Measurements from ENCODE around the gene ARID4A. TPM values are rescaled to one million over a fixed set of nuclear protein-coding genes. Genes with fewer than 3 reads are reported as not detected.

The ARID4A gene
- total RNA-seq, 6 experiments from 2014 or later: 10.5 to 13.4 (median 12.3) TPM

DNA sequence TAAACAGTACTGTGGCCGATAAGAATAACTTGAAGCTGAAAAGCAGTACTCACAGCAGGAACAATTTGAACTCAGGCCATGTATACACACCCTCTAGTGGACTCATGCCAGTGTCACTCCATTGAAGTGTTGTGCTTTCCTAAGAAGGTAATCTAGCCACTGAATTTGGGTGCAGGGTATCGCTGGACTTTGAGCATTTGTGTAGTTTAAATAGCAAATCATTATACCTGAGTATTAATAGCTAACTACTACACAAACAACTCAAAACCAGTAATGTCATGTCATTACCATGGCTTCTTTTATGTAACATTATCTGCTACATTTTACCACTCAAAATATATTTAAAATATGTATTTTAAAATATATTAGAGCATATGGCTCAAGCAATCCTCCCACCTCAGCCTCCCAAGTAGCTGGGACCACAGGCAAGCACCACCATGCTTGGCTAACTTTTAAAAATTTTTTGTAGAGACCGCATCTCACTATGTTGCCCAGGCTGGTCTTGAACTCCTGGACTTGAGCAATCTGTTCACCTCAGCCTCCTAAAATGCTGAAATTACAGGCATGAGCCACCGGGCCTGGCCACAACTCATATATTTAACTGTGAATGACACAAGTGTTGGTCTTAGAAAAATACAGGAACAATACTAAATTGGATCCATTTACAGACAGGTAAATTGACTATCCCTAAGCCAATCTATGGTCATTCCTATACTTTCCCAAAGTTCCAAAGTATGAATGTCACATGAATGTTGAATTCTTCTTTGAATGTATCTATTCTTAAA is 25.6 kb upstream of the ARID4A start:
- Mint-ChIP-seq H3K36me3 (ENCODE audit: low read depth) (peaks cover 19% of the 10 kb centered on the region), H3K4me3 (no peak overlapping the region), H3K9me3 (no peaks in the 10 kb centered on the region), H3K27me3 (ENCODE audit: insufficient read depth) (peaks cover 3% of the 10 kb centered on the region; the same call in 1 of the 2 replicates), H3K4me1 (ENCODE audit: low read depth) (peaks cover 37% of the 10 kb centered on the region), H3K27ac (peak overlapping the region; percentile 46; the same call in 1 of the 2 replicates)
- TF ChIP-seq, protein P1, sequence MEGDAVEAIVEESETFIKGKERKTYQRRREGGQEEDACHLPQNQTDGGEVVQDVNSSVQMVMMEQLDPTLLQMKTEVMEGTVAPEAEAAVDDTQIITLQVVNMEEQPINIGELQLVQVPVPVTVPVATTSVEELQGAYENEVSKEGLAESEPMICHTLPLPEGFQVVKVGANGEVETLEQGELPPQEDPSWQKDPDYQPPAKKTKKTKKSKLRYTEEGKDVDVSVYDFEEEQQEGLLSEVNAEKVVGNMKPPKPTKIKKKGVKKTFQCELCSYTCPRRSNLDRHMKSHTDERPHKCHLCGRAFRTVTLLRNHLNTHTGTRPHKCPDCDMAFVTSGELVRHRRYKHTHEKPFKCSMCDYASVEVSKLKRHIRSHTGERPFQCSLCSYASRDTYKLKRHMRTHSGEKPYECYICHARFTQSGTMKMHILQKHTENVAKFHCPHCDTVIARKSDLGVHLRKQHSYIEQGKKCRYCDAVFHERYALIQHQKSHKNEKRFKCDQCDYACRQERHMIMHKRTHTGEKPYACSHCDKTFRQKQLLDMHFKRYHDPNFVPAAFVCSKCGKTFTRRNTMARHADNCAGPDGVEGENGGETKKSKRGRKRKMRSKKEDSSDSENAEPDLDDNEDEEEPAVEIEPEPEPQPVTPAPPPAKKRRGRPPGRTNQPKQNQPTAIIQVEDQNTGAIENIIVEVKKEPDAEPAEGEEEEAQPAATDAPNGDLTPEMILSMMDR (IDR thresholded peaks at IDR 0.05): peak; percentile 53
- DNase-seq: peak; percentile 37

GRCh38 chr14:58274881-58275280 is 23.5 kb upstream of the ARID4A start:
- no peak overlapping the region for H3K4me3 Mint-ChIP-seq
- no peaks in the 10 kb centered on the region for H3K9me3 Mint-ChIP-seq
- TF ChIP-seq, protein P1 (IDR thresholded peaks at IDR 0.05): no peak
- peaks cover 42% of the 10 kb centered on the region for H3K4me1 Mint-ChIP-seq (ENCODE audit: low read depth)
- H3K36me3 Mint-ChIP-seq (ENCODE audit: low read depth): peaks cover 25% of the 10 kb centered on the region
- peak overlapping the region; percentile 54; the same call in 1 of the 2 replicates for H3K27ac Mint-ChIP-seq
- no peak for DNase-seq
- H3K27me3 Mint-ChIP-seq (ENCODE audit: insufficient read depth): peaks cover 3% of the 10 kb centered on the region; the same call in 1 of the 2 replicates

- DNase-seq: no peak
- Mint-ChIP-seq H3K4me3 (no peak overlapping the region), H3K27ac (peak overlapping the region; percentile 6), H3K4me1 (ENCODE audit: low read depth) (peaks cover 39% of the 10 kb centered on the region), H3K9me3 (no peaks in the 10 kb centered on the region), H3K36me3 (ENCODE audit: low read depth) (peaks cover 17% of the 10 kb centered on the region), H3K27me3 (ENCODE audit: insufficient read depth) (peaks cover 3% of the 10 kb centered on the region; the same call in 1 of the 2 replicates)
- TF ChIP-seq, protein P1 (IDR thresholded peaks at IDR 0.05): no peak
Measured at GRCh38 chr14:58275527-58276190, 22.7 kb upstream of the ARID4A start.

- Mint-ChIP-seq H3K9me3 (no peaks in the 10 kb centered on the region), H3K4me1 (ENCODE audit: low read depth) (peaks cover 40% of the 10 kb centered on the region), H3K36me3 (ENCODE audit: low read depth) (peaks cover 18% of the 10 kb centered on the region), H3K27ac (0 out of 2 replicates have a peak overlapping the region, but pooled peaks have one; percentile 6), H3K4me3 (no peak overlapping the region), H3K27me3 (ENCODE audit: insufficient read depth) (peaks cover 3% of the 10 kb centered on the region; the same call in 1 of the 2 replicates)
- DNase-seq: no peak
- TF ChIP-seq, protein P1 (IDR thresholded peaks at IDR 0.05): no peak
Measured at GRCh38 chr14:58276208-58276607, 22.1 kb upstream of the ARID4A start.

DNA sequence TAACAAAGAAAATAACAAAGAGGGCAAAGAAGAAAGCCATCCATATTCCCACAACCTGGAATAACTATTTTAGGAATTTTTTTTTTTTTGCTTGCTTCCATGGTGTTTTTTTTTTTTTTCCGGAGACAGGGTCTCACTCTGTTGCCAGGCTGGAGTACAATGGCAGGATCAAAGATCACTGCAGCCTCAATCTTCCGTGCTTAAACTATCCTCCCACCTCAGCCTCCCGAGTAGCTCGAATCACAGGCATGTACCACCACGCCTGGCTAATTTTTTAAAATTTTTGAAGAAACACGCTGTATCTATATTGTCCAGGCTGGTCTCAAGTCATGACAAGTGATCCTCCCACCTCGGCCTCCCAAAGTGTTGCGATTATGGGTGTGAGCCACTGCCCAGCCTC is 20.2 kb upstream of the ARID4A start:
- no peak overlapping the region for H3K4me3 Mint-ChIP-seq
- H3K27me3 Mint-ChIP-seq (ENCODE audit: insufficient read depth): peaks cover 6% of the 10 kb centered on the region; the same call in 1 of the 2 replicates
- H3K27ac Mint-ChIP-seq: no peak overlapping the region
- H3K4me1 Mint-ChIP-seq (ENCODE audit: low read depth): peaks cover 60% of the 10 kb centered on the region
- no peaks in the 10 kb centered on the region for H3K9me3 Mint-ChIP-seq
- peaks cover 33% of the 10 kb centered on the region for H3K36me3 Mint-ChIP-seq (ENCODE audit: low read depth)
- DNase-seq: no peak
- TF ChIP-seq, protein P1 (IDR thresholded peaks at IDR 0.05): no peak
